IPS-20b (cell line): ENCODE results near the gene MAST4.
"Not testable (repeated sequence)": the region's sequence is repeated elsewhere in the genome, so short reads cannot be mapped to it uniquely, and the experiment has no call there.

Source experiments
- H3K27ac ChIP-seq: one replicate; pipeline ENCODE4 v1.5.1; 2013; ENCODE audit warnings: low read length
- H3K27me3 ChIP-seq: 2 replicates; pipeline ENCODE4 v1.6.1; 2013; ENCODE audit warnings: mild to moderate bottlenecking, low read length, inconsistent platforms; ENCODE audit not compliant: insufficient read depth
- H3K36me3 ChIP-seq: 2 replicates; pipeline ENCODE4 v1.6.1; 2013; ENCODE audit warnings: low read depth, mild to moderate bottlenecking, inconsistent platforms, low read length, moderate library complexity; ENCODE audit not compliant: insufficient read depth
- H3K4me1 ChIP-seq: 2 replicates; pipeline ENCODE4 v1.6.1; 2013; ENCODE audit warnings: mild to moderate bottlenecking, control low read depth, inconsistent platforms, low read length, moderate library complexity; ENCODE audit not compliant: insufficient read depth
- H3K4me3 ChIP-seq: 2 replicates; pipeline ENCODE4 v1.5.1; 2013; ENCODE audit warnings: mild to moderate bottlenecking, low read length, inconsistent platforms
- H3K9ac ChIP-seq: 2 replicates; pipeline ENCODE4 v1.6.1; 2013; ENCODE audit warnings: low read depth, mild to moderate bottlenecking, inconsistent platforms, low read length, moderate library complexity
- H3K9me3 ChIP-seq: 2 replicates; pipeline ENCODE4 v1.6.1; 2013; ENCODE audit warnings: mild to moderate bottlenecking, low read depth, low read length, inconsistent platforms; ENCODE audit not compliant: insufficient read depth

Gene MAST4

DNA sequence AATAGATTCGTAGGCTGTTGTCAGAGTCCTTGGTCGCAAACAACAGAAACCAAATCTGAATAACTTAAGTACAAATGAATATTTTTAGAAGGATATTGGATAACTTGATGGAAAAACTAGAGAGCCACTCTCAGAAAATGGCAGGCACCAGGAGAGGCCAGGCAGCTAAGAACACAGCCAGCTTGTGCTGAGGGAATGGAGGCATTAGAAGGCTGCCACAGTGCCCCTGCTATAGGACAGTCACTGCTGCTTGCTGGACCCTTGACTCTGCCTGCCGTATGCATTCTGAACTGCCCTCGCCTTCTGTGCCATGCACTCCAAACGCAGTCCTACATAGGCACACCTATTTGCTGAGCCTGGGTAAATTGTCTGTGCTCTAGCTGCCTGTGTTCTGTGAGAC is 78.6 kb downstream of the MAST4 start:
- Histone ChIP-seq H3K9me3 (no peaks in the 10 kb centered on the region), H3K27ac (no peak overlapping the region), H3K4me3 (no peak overlapping the region), H3K4me1 (peaks cover 7% of the 10 kb centered on the region; the same call in 1 of the 2 replicates), H3K9ac (no peak overlapping the region), H3K36me3 (no peaks in the 10 kb centered on the region), H3K27me3 (no peaks in the 10 kb centered on the region)

DNA sequence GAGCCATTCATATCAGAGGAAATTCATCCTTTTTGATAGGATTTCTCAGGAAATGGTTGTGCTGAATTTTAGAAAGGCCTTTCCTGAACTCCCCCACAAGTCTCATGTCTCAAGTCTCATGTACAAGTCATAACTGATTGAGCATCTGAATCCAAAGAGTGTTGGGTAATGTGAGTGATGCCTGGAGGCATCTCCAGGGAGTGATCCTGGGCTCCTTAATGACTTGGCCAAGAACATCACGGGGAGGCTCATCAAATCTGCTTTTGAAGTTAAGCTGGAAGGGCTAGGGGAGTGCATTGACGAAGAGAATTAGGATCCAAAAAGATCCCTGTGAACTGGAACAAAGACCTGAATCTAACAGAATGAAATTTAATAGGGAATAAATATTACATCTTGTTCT is 79.2 kb downstream of the MAST4 start:
- Histone ChIP-seq H3K9me3 (no peaks in the 10 kb centered on the region), H3K9ac (no peak overlapping the region), H3K27me3 (no peaks in the 10 kb centered on the region), H3K4me1 (peaks cover 7% of the 10 kb centered on the region; the same call in 1 of the 2 replicates), H3K27ac (no peak overlapping the region), H3K36me3 (no peaks in the 10 kb centered on the region), H3K4me3 (no peak overlapping the region)

DNA sequence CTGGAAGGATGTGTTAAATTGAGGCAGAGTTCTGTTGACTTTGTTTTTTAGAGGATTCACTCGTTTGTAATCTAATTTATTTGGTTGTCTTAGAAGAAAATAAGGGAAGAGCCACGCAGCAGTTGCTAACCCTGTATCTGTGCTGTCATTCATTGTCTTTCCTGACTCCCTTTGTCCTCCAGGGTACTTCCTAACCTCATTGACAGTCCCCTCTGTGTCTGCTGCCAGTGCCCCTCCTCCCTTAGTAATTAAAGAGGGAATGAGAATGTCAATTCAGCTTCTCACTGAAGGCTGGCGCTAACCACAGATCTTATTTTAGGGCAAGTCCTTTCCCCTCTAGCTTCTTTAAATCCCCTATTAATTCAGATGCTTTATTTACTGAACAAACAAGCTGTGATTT is 84.0 kb downstream of the MAST4 start:
- Histone ChIP-seq H3K36me3 (no peaks in the 10 kb centered on the region), H3K27ac (no peak overlapping the region), H3K9me3 (no peaks in the 10 kb centered on the region), H3K9ac (no peak overlapping the region), H3K4me3 (no peak overlapping the region), H3K27me3 (no peaks in the 10 kb centered on the region), H3K4me1 (no peaks in the 10 kb centered on the region; the same call in 1 of the 2 replicates)

DNA sequence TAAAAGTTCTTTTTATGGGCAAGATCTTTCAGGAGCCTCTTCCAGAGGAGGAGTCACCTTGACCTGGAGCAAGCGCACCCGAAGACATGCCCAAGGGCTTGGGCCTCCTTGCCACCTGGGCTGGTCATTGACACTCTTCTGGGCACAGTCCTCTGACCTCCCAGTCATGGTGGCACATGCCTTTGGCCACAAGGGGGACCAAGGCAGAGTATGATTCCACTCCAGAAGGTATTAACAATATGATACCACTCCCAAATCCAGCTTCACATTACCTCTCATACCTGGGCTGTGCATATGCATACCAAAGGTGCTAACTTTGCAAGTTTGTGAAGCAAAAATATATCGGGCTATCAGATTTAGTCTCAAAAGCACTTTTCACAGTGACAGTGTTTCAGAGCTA is 84.6 kb downstream of the MAST4 start:
- Histone ChIP-seq H3K4me3 (no peak overlapping the region), H3K27me3 (no peaks in the 10 kb centered on the region), H3K9me3 (no peaks in the 10 kb centered on the region), H3K4me1 (no peaks in the 10 kb centered on the region; the same call in 1 of the 2 replicates), H3K27ac (no peak overlapping the region), H3K36me3 (no peaks in the 10 kb centered on the region), H3K9ac (no peak overlapping the region)

DNA sequence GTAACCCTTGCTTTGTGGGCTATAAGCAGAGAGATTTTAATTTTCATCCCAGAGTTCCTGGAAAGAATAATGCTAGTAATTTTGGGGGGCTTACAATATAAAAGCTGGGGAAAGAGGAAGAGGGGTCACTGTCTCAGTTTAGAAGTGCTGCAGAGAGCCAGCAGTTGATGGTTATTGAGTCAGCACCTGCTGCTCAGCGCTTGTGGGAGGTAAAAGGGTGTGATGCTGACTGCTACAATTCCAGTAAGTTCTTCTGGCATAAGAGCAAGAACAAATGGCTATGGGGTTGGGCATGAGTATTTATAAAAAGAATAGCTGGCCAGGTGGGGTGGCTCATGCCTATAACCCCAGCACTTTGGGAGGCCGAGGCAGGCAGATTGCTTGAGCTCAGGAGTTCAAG is 88.5 kb downstream of the MAST4 start:
- H3K27ac ChIP-seq, result no peak overlapping the region
- no peaks in the 10 kb centered on the region for H3K27me3 ChIP-seq
- no peaks in the 10 kb centered on the region; the same call in 1 of the 2 replicates for H3K9me3 ChIP-seq
- no peaks in the 10 kb centered on the region; the same call in 1 of the 2 replicates for H3K4me1 ChIP-seq
- H3K4me3 ChIP-seq, result no peak overlapping the region
- H3K9ac ChIP-seq, result no peak overlapping the region
- H3K36me3 ChIP-seq, result no peaks in the 10 kb centered on the region

DNA sequence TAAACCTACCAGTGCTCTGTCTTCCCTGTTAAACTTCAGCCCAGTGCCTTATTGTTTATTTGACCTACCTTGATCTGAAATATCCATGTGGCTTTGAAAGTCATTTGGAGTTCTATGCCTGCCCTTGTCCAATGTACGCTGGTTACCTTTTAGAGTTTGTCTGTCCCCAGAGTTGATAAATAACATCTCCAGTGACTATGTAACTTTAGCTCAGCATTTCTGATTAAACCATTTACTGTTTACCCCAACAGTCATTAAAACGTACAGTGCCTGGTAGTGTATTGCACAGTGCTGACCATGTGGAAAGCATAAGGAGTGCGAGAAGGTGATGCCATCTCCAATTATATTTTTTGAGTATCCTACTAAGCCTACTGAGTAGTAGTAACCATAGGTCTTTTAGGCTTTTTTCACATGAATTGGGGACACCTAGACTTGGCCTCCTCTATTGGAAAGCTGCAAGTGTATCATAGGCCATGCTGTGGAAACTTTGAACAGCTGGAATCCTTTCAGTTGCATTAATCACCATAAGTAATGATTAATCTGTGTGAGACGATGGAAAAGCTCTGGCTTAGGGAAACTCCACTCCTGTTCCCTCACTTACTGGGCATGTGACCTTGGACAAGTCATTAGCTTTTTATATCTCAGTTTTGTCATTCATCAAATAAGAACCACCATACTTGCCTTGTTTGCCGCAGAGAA is 93.5 kb downstream of the MAST4 start:
- H3K9ac ChIP-seq, result no peak overlapping the region
- H3K4me3 ChIP-seq, result no peak overlapping the region
- H3K36me3 ChIP-seq, result no peaks in the 10 kb centered on the region
- no peaks in the 10 kb centered on the region; the same call in 1 of the 2 replicates for H3K9me3 ChIP-seq
- H3K27me3 ChIP-seq, result no peaks in the 10 kb centered on the region
- no peaks in the 10 kb centered on the region for H3K4me1 ChIP-seq
- no peak overlapping the region for H3K27ac ChIP-seq

DNA sequence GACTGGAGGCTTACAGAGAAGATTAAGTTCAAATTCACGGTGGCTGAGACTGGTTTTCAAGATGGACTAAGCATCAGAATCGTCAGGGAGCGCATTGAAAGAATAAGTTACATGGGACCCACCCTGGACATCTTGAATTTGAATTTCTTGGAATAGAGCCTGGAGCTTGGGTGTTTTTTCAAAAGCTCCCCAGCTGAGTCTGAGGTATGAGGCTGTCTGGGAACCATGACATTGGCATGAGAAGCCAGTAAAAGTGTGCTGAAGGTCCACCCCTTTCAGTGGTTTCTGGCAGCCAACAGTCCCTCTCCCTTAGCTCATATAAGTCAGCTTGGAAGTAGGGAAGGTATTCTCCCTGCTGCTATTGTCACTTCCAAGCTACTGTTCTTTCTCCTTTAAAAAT is 97.8 kb downstream of the MAST4 start:
- peaks cover 13% of the 10 kb centered on the region for H3K27me3 ChIP-seq
- no peak overlapping the region for H3K27ac ChIP-seq
- no peak overlapping the region for H3K9ac ChIP-seq
- no peaks in the 10 kb centered on the region for H3K4me1 ChIP-seq
- H3K9me3 ChIP-seq, result no peaks in the 10 kb centered on the region
- no peak overlapping the region for H3K4me3 ChIP-seq
- no peaks in the 10 kb centered on the region for H3K36me3 ChIP-seq

DNA sequence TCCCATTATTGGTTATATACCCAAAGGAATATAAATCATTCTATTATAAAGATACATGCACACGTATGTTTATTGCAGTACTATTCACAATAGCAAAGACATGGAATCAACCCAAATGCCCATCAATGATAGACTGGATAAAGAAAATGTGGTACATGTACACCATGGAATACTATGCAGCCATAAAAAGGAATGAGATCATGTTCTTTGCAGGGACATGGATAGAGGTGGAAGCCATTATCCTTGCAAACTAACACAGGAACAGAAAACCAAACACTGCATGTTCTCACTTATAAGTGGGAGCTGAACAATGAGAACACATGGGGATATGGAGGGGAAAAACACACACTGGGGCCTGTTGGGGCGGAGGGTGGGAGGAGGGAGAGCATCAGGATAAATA is 99.6 kb downstream of the MAST4 start:
- not testable (repeated sequence) for H3K9ac ChIP-seq, H3K27ac ChIP-seq, H3K36me3 ChIP-seq, H3K4me3 ChIP-seq, H3K4me1 ChIP-seq, H3K9me3 ChIP-seq
- peaks cover 25% of the 10 kb centered on the region for H3K27me3 ChIP-seq

DNA sequence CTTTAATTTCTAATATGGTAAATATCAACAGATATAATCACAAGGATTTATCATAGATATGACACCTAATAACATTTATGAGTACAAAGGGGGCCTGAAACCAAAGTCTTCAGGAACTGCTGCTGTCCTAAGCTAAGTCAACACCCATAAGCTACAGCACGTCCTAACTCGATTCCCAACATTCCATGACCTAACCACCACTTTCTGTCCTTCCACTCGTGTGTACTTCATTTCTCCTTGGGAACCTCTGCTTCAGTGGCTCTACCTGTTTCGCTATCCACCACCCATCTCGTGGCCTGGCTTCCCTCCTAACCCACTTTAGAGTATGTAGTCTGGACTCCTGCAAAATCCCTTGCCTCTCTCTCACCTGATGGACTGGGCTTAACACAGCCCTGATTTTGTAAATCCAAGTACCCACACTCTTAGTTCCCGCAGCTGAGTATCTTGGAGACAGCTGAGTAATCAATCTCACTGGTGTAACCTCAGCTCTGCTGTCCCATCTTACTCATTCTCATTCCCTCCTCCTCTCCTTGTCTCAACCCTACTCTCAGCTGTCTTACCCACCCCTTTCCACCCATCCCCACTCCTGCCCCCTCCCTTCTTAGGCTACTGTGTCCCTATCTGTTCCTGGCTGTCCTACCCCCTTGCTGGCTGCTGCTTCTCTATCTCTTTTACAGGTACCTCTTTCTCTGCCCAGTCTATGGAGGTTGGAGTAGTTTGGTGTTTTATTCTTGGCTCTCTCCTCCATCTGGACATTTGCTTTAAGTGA is 101.8 kb downstream of the MAST4 start:
- Histone ChIP-seq H3K9me3 (no peaks in the 10 kb centered on the region), H3K4me3 (no peak overlapping the region), H3K27me3 (peaks cover 46% of the 10 kb centered on the region), H3K9ac (no peak overlapping the region), H3K27ac (no peak overlapping the region), H3K4me1 (no peaks in the 10 kb centered on the region), H3K36me3 (no peaks in the 10 kb centered on the region)

DNA sequence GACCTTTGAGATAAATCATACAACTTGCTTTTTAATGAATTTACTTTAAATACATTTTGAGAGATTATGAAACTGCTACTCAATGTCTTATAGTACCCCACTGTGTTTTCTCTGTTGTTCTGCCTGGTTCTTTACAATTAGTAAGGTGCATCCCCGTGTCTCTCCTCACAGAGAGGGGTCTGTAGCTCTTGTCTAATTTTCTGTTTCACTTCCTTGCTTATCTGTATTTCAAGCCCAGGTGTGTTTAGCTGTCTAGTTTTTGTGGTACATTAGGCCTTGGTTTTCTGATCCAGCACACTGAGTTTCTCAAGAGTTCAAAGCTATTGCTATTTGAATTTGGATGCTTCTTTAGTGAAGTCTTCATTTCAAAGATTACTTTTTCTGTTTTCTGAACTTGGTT is 105.1 kb downstream of the MAST4 start:
- H3K9me3 ChIP-seq, result no peaks in the 10 kb centered on the region
- no peak overlapping the region for H3K4me3 ChIP-seq
- no peak overlapping the region for H3K27ac ChIP-seq
- H3K9ac ChIP-seq, result no peak overlapping the region
- no peaks in the 10 kb centered on the region for H3K36me3 ChIP-seq
- H3K4me1 ChIP-seq, result peaks cover 5% of the 10 kb centered on the region; the same call in 1 of the 2 replicates
- peaks cover 79% of the 10 kb centered on the region for H3K27me3 ChIP-seq

DNA sequence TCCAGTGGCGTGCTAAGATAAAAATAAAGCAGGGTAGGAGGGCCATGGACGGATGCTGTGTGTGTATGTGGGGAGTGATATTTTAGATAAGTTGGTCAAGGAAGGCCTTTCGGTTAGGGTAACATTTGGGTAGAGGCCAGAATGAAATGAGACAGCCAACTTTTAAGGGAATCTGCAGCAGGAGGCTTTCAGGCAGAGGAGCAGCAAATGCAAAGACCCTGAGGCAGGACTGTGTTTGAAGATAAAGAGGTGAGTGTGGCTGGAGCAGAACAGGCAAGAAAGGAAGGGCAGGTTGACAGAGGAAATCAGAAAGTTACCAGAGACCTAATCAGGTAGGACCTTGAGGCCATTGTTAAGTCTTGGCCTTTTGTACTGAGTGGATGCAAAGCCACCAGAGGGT is 106.2 kb downstream of the MAST4 start:
- H3K4me1 ChIP-seq, result peaks cover 5% of the 10 kb centered on the region; the same call in 1 of the 2 replicates
- no peaks in the 10 kb centered on the region for H3K36me3 ChIP-seq
- H3K9me3 ChIP-seq, result no peaks in the 10 kb centered on the region
- no peak overlapping the region for H3K4me3 ChIP-seq
- H3K27ac ChIP-seq, result no peak overlapping the region
- H3K9ac ChIP-seq, result no peak overlapping the region
- peaks cover 91% of the 10 kb centered on the region for H3K27me3 ChIP-seq
